Neuron (in vitro differentiated cells): ENCODE data around the gene GADD45G.

Experiments
- H2AFZ ChIP-seq: one replicate; pipeline ENCODE4 v1.6.1; 2013; ENCODE audit warnings: low read depth, mild to moderate bottlenecking, inconsistent platforms, low read length, moderate library complexity
- H3K27me3 ChIP-seq: one replicate; pipeline ENCODE4 v1.6.1; 2013; ENCODE audit warnings: low read length; ENCODE audit not compliant: insufficient read depth
- H3K36me3 ChIP-seq: one replicate; pipeline ENCODE4 v1.6.1; 2013; ENCODE audit warnings: low read length; ENCODE audit not compliant: insufficient read depth
- H3K4me1 ChIP-seq: one replicate; pipeline ENCODE4 v1.6.1; 2013; ENCODE audit warnings: low read length; ENCODE audit not compliant: insufficient read depth
- H3K4me3 ChIP-seq: 2 replicates; pipeline ENCODE4 v1.5.1; 2013; ENCODE audit warnings: mild to moderate bottlenecking, low read length, moderate library complexity
- H3K9me3 ChIP-seq: one replicate; pipeline ENCODE4 v1.6.1; 2013; ENCODE audit warnings: low read length

The GADD45G gene

DNA sequence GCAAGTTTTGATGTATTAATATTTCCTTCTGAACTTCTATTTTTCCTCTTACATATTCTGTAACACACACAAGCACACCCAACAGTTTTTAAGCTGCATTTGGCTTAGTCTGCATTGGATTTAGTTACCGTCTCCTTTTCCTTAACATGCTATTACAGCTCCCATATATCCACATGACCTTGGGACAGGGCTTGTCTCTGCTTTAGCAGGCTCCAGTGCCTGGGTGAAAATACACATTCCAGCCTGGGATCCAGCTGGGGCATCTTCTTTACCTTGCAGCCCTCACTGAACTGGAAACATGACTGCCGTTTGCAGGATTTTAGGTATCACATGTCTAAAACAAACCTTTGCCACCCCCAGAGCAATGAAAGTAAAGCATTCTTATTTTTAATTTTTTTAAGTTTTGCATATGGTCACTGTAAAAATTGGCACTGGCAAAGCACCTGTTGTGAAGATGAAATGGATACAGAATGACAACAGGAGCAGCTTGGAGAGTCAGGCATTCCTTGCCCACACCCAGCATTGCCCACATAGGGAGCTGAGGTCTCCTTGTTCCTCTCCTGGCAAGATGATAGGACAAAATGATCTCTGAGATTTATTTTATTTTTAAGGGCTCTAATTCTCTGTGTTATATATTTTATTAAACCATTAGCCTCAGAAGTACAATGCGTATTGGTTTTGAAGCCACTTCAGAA, 4.0 kb downstream of the GADD45G start:
- H3K27me3 ChIP-seq = peaks cover 25% of the 10 kb centered on the region
- H2AFZ ChIP-seq = no peak overlapping the region
- no peak overlapping the region for H3K4me3 ChIP-seq
- peaks cover 28% of the 10 kb centered on the region for H3K4me1 ChIP-seq
- no peaks in the 10 kb centered on the region for H3K36me3 ChIP-seq
- H3K9me3 ChIP-seq = peaks cover 25% of the 10 kb centered on the region

DNA sequence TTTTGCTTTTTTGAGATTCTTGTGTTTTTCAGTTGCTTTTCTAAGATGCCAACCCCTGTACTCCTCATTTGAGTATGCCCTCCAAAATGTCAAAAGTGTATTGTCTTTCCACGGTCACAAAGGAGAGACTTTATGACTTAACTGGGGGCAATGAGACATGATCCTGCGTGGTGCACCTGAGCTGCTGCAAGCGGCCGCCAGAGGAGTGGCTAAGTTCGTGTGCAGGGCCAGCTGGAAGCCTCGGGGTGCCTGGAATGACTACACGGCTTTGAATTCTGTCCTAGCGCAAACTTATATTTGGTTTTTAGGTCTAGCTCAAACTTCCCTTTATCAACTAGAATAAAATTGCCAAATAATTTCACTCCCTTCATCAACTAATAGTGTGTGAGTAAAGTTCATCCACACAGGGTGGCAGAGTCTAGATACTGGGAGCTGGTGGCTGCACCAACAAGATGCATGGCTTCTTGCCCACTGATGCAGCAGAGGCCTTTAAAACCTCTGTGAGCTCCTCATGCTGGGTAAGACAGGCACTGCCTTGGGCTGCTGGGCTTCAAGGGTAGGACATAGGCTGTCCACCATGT, 4.7 kb downstream of the GADD45G start:
- H3K4me1 ChIP-seq = peaks cover 22% of the 10 kb centered on the region
- H3K27me3 ChIP-seq = peaks cover 27% of the 10 kb centered on the region
- peaks cover 25% of the 10 kb centered on the region for H3K9me3 ChIP-seq
- H3K36me3 ChIP-seq = no peaks in the 10 kb centered on the region
- no peak overlapping the region for H2AFZ ChIP-seq
- no peak overlapping the region for H3K4me3 ChIP-seq

DNA sequence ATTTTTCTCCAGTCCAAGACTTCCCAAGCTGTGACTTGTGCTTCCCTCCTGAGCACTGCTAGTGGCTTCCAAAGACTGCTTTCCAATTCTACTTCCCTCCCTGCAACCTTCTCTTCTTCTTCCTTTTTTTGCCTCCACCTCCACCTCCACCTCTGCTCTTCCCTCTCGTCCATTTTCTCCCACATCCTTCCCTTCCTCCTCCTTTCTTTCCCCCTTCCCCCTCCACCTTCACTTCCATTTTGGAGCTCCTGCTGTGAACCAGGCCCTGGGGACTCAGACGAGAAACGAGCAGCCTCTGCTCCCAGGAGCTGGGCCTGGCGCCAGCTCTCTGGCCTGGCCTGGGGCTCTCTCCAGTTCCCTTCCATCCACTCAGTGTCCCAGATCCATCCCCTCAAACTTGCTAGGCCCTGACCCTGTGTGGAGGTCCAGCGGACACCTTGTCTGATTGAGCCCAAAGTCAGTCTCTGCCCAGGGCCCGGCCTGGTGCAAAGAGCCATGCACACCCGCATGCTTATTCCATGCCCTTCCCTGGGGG, 5.6 kb downstream of the GADD45G start:
- no peak overlapping the region for H2AFZ ChIP-seq
- H3K4me1 ChIP-seq = peaks cover 19% of the 10 kb centered on the region
- peaks cover 27% of the 10 kb centered on the region for H3K27me3 ChIP-seq
- H3K36me3 ChIP-seq = no peaks in the 10 kb centered on the region
- H3K4me3 ChIP-seq = no peak overlapping the region
- H3K9me3 ChIP-seq = peaks cover 25% of the 10 kb centered on the region

DNA sequence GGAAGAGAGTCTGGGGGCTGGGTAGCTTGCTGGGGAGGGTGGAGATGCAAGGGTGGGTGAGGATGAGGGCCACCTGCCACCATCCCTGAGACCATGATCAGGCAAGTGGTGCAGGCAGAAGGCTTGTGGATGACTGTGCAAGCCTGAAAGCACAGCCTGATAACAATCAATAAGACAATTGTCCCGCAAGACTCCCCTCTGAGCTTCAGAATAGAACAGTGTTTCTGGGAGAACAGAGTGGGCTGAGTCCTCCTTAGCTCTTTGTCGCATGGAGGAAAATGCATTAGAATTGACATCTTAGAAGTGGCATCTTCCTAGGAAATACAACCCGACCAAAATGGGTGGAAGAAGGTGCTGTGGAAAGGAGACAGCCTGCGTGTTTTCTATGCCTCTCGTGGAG, 6.6 kb downstream of the GADD45G start:
- Histone ChIP-seq H3K9me3 (peaks cover 25% of the 10 kb centered on the region), H3K36me3 (no peaks in the 10 kb centered on the region), H3K27me3 (peaks cover 28% of the 10 kb centered on the region), H3K4me1 (peaks cover 12% of the 10 kb centered on the region), H3K4me3 (no peak overlapping the region), H2AFZ (no peak overlapping the region)

DNA sequence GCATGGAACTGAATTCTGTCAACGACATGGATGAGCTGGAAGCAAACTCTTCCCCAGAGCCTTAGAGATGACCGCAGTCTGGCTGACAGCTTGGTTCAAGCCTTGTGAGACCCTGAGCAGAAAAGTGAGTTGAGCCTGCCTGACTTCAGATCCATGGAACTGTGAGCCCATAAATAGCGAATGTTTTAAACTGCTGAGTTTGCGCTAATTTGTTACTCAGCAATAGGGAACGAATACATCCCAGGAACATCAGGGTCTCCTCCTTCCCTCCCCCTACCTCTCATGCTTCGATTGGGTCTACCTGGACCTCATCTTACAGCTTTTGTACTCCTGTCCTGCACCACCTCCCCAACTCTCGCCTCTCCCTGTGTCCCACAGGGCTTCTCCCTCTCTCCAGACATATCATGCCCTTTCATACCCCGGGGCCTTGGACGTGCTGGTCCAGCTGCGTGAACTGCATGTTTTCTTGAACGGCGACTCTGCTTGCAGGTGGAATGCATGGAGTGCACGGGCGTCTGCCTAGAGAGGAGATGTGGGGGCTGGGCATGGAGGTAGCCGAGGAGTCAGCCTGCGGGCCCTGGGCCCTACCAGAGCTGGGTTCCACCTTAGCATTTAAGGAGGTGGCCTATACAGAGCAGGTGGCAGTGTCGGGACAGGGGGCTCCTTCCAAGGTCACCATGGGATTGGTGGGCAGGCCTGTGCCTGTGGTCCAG, 7.9 kb downstream of the GADD45G start:
- Histone ChIP-seq H3K9me3 (peaks cover 25% of the 10 kb centered on the region), H3K36me3 (no peaks in the 10 kb centered on the region), H2AFZ (no peak overlapping the region), H3K27me3 (peaks cover 35% of the 10 kb centered on the region), H3K4me1 (no peaks in the 10 kb centered on the region), H3K4me3 (no peak overlapping the region)

DNA sequence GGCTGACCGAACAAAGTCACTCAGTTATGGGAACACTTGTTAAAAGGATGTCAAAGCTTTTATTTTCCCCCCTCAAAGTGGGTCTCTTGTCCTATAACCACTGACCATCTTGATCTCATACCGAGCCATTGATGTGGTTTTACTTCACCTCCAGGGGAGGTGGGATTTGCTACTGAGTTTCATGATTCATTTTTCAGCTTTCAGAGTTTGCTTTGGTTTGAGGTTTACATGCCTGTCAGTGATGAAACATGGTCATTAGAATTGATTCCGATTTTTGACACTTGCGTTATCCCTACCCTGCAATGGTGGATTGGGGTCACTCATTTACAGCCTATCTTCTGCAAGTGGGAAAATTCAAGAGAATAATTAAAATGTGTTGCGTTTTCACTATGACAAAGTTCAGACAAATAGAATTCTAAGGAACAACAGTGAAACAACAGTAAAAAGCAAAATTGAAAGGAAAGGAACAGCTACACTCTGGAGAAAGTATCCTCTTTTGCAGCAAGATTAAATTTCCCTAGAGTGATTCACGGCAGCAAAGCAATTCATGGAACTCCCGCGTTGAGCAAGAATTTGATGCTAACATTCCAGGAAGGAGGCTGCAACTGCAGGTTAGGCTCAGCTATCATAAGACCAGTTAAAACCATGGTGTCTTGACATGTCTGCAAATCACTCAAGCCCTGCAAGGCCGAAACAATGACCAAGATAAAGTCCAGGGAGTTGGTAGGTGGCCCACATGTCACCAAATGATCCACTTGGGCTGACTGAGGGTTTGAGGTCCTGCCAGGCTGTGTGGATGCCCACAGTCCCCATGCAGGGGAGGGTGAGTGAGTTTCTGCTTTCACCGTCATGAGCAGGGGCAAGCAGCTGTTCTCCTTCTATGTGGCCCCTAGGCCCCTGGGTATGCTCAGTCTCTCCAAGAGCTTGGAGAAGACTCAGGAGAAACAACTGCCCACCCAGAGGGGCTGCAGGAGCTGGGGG, 9.4 kb downstream of the GADD45G start:
- H3K36me3 ChIP-seq = no peaks in the 10 kb centered on the region
- peaks cover 35% of the 10 kb centered on the region for H3K27me3 ChIP-seq
- peaks cover 25% of the 10 kb centered on the region for H3K9me3 ChIP-seq
- no peak overlapping the region for H3K4me3 ChIP-seq
- no peaks in the 10 kb centered on the region for H3K4me1 ChIP-seq
- no peak overlapping the region for H2AFZ ChIP-seq

DNA sequence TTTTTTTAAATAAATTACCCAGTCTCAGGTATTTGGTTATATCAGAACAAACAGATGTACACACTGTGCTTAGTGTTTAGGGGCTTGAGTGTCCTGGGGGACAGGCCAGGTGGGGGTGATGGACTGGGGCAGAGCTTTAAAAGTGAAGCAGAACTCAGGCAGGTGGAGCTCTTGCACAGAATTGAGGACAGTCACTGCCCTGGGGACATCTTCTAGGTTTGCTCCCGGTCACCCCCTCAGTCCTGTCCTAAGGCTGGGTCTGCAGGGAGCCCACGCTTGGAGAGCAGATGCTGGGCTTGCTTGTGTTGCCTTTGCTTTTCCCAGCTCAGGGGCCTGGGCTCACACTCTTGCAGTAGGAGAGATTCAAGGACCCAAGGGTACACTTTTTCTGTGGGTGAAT, 10.8 kb downstream of the GADD45G start:
- no peak overlapping the region for H2AFZ ChIP-seq
- peaks cover 19% of the 10 kb centered on the region for H3K9me3 ChIP-seq
- H3K4me3 ChIP-seq = no peak overlapping the region
- H3K27me3 ChIP-seq = peaks cover 32% of the 10 kb centered on the region
- no peaks in the 10 kb centered on the region for H3K36me3 ChIP-seq
- H3K4me1 ChIP-seq = no peaks in the 10 kb centered on the region

DNA sequence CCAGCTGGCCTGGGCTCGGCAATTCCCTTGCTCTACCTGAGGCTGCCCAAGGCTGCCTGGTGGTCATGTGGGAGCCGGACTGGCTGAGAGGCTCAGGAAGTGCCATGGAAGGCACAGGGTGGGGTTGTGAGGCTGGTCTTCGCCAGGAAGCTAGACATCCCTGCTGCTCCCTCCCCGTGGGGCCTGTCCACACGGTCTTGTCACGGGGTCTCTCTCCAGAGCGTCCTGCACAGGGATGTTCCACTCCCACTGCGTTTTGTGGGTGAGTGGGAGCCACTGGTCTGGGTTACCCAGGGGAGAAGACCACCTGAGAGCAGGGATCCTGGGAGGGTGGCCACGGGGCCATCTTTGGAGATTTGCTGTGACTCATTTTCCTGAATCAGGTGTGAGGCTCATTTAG, 11.6 kb downstream of the GADD45G start:
- no peaks in the 10 kb centered on the region for H3K4me1 ChIP-seq
- H3K27me3 ChIP-seq = peaks cover 32% of the 10 kb centered on the region
- H3K4me3 ChIP-seq = no peak overlapping the region
- no peaks in the 10 kb centered on the region for H3K36me3 ChIP-seq
- no peak overlapping the region for H2AFZ ChIP-seq
- H3K9me3 ChIP-seq = peaks cover 14% of the 10 kb centered on the region

DNA sequence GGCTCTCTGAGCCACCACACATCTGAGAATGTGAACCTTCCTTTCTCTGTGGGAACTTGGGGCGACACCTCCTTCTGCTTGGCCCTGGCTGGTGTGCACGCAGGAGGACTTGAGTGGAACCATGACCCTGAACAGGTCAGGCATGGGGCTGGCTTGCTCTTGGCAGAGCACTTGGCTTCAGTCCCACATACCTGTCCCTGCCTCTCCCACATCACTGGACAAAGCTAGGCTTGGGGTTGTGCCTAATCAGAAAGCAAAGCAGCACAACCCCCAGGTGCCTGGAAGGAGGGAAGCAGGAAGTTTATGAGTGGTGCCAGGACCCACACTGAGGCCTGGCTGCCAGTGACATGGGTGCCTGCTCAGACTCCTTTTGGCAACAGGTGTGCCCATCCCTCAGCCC, 13.2 kb downstream of the GADD45G start:
- no peaks in the 10 kb centered on the region for H3K36me3 ChIP-seq
- H3K27me3 ChIP-seq = peaks cover 29% of the 10 kb centered on the region
- no peak overlapping the region for H2AFZ ChIP-seq
- H3K4me3 ChIP-seq = no peak overlapping the region
- peaks cover 15% of the 10 kb centered on the region for H3K4me1 ChIP-seq
- H3K9me3 ChIP-seq = no peaks in the 10 kb centered on the region

DNA sequence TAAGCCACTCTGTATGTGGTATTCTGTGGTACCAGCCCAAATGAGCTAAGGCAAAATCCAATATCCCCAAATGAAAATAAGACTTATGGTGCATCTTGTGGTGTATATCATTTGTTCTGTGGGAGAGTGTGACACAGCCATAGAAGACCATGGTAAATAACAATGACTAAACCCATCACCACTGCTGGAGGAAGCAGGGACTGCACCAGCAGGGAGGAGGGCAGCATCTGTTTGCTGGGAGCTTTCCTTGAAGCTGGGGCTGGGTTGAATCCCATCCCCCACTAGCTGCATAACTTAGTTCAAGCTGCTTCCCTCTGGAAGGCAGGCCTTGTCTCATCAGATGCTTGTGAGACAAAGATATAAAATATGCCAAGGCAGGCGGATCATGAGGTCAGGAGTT, 14.2 kb downstream of the GADD45G start:
- H2AFZ ChIP-seq = no peak overlapping the region
- peaks cover 27% of the 10 kb centered on the region for H3K27me3 ChIP-seq
- no peaks in the 10 kb centered on the region for H3K9me3 ChIP-seq
- no peak overlapping the region for H3K4me3 ChIP-seq
- no peaks in the 10 kb centered on the region for H3K36me3 ChIP-seq
- H3K4me1 ChIP-seq = peaks cover 16% of the 10 kb centered on the region

DNA sequence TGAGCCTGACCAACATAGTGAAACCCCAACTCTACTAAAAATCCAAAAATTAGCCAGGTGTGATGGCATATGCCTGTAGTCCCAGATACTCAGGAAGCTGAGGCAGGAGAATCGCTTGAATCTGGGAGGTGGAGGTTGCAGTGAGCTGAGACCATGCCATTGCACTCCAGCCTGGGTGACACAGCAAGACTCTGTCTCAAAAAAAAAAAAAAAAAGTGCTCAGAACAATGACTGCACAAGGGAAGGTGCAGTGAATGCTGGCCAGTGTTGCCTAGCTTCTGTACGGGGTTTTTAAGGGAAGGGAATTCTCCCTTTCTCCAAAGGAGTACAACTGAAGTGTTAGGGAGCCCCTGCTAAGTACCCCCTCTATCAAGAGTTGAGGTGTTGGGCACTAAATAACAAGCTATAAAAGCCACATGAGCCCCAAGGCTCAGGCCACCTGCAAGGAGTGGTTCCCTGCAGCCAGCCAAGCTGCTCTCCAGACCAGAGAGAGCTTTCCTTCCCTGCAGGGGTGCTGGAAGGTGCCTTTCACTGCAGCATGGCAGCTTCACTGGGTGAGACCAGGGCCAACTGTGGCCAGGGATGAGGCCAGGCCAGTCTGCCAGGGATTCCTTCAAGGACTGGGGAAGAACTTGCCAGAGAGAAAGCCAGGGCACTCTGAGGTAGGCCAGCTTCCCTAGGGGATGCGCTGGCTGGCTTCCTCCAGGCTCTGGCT, 14.8 kb downstream of the GADD45G start:
- peaks cover 31% of the 10 kb centered on the region for H3K27me3 ChIP-seq
- peaks cover 16% of the 10 kb centered on the region for H3K4me1 ChIP-seq
- no peaks in the 10 kb centered on the region for H3K36me3 ChIP-seq
- no peak overlapping the region for H3K4me3 ChIP-seq
- no peak overlapping the region for H2AFZ ChIP-seq
- no peaks in the 10 kb centered on the region for H3K9me3 ChIP-seq

DNA sequence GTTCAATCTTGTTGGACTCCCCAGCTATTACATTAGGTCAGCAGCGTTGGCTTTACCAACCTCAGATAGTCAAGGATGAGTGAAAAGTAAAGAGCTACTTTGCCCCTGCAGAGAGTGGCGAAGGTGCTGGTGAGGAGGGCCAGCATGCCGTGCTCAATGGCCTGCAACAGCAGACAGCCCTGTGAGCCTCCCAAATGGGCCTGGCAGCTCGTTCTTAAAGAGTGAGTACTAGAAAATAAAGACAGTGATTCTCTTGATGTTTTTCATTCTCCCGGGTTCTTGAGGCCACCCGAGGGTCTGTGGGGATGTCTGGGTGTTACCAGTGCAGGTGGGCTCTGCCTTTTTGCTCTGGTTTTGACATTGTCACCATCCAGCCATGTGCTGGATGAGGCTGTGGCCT, 16.2 kb downstream of the GADD45G start:
- peaks cover 16% of the 10 kb centered on the region for H3K4me1 ChIP-seq
- H2AFZ ChIP-seq = no peak overlapping the region
- H3K9me3 ChIP-seq = no peaks in the 10 kb centered on the region
- H3K27me3 ChIP-seq = peaks cover 33% of the 10 kb centered on the region
- H3K36me3 ChIP-seq = no peaks in the 10 kb centered on the region
- H3K4me3 ChIP-seq = no peak overlapping the region
